MM.1S (cell line): ENCODE measurements around the gene DGKG.

Experiments used
- DNase-seq: peaks from one replicate; pipeline ENCODE4 v3.0.0-alpha.2; 2015
- H2AFZ ChIP-seq: fragments of 300-600 bp; sonication (generic); 2 replicates; pipeline ENCODE4 v1.6.0; 2016; ENCODE audit warnings: antibody characterized with exemption, low read length
- H3F3A ChIP-seq: fragments of 300-600 bp; sonication (generic); 2 replicates; pipeline ENCODE4 v1.6.1; 2016; ENCODE audit warnings: mild to moderate bottlenecking, antibody characterized with exemption, low read length, moderate library complexity, mixed read lengths; ENCODE audit not compliant: insufficient read depth
- H3K27ac ChIP-seq: fragments of 300-600 bp; sonication (generic); 2 replicates; pipeline ENCODE4 v1.5.1; 2016; ENCODE audit warnings: mild to moderate bottlenecking, low read length
- H3K27me3 ChIP-seq: fragments of 300-600 bp; sonication (generic); replicated peaks from 2 replicates; pipeline ENCODE4 v1.6.0; 2016; ENCODE audit warnings: low read length; ENCODE audit not compliant: insufficient read depth
- H3K36me3 ChIP-seq: fragments of 300-600 bp; sonication (generic); replicated peaks from 2 replicates; pipeline ENCODE4 v1.6.1; 2016; ENCODE audit warnings: mild to moderate bottlenecking, low read length, mixed read lengths; ENCODE audit not compliant: insufficient read depth
- H3K4me1 ChIP-seq: fragments of 300-600 bp; sonication (generic); 2 replicates; pipeline ENCODE4 v1.6.1; 2016; ENCODE audit warnings: low read length, mixed read lengths
- H3K4me2 ChIP-seq: fragments of 300-600 bp; sonication (generic); 2 replicates; pipeline ENCODE4 v1.6.0; 2016; ENCODE audit warnings: low read depth, low read length
- H3K4me3 ChIP-seq: fragments of 300-600 bp; sonication (generic); 2 replicates; pipeline ENCODE4 v1.5.1; 2016; ENCODE audit warnings: low read length, mixed read lengths
- H3K79me2 ChIP-seq: fragments of 300-600 bp; sonication (generic); 2 replicates; pipeline ENCODE4 v1.6.1; 2016; ENCODE audit warnings: mixed run types, low read length, mixed read lengths
- H3K9ac ChIP-seq: fragments of 300-600 bp; sonication (generic); 2 replicates; pipeline ENCODE4 v1.6.1; 2016; ENCODE audit warnings: low read length, mixed read lengths
- H3K9me2 ChIP-seq: fragments of 300-600 bp; sonication (generic); replicated peaks from 2 replicates; pipeline ENCODE4 v1.6.1; 2016; ENCODE audit warnings: mild to moderate bottlenecking, low read length, mixed read lengths; ENCODE audit not compliant: insufficient read depth
- H3K9me3 ChIP-seq: fragments of 300-600 bp; sonication (generic); replicated peaks from 2 replicates; pipeline ENCODE4 v1.6.1; 2016; ENCODE audit warnings: mild to moderate bottlenecking, low read length, mixed read lengths; ENCODE audit not compliant: insufficient read depth
- H4K20me1 ChIP-seq: fragments of 300-600 bp; sonication (generic); 2 replicates; pipeline ENCODE4 v1.6.1; 2016; ENCODE audit warnings: mild to moderate bottlenecking, low read length, moderate library complexity, mixed read lengths; ENCODE audit not compliant: insufficient read depth
- EZH2 ChIP-seq: fragments of 300-600 bp; sonication (generic); optimal IDR thresholded peaks from 2 replicates; pipeline ENCODE3; 2017; ENCODE audit warnings: low read depth, mild to moderate bottlenecking, antibody characterized with exemption, low read length, mixed read lengths
- EZH2phosphoT487 ChIP-seq: fragments of 300-600 bp; sonication (generic); IDR thresholded peaks from 2 replicates; pipeline ENCODE4 v1.6.1; 2018; ENCODE audit warnings: antibody characterized with exemption, low read length
- TF ChIP-seq, protein P1 (sequence below): fragments of 300-600 bp; sonication (generic); IDR thresholded peaks from 2 replicates; pipeline ENCODE4 v1.5.1; 2016; ENCODE audit warnings: antibody characterized with exemption, low read length, mixed read lengths

The DGKG gene

DNA sequence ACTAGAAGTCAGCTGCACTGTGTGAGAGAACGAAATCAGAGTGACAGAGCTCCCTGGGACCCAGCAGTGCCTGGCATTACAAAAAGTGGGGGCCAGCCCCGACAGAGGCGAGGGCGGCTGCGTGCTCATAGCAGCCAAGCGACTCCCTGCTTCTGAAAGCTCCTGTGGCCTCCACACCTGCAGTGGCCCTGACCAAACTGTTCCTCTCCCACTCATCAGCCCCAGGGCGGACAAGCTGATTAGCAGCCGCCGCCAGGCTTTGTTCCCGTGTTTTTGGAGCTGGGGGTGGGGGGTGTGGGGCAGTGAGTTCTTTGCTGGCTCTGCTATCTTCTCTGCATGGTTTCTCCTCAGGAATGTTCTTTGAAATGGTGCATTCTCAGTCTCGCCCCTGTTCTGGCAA, 58.1 kb downstream of the DGKG start:
- no peak overlapping the region for H3K4me2 ChIP-seq
- no peak for TF ChIP-seq EZH2phosphoT487
- TF ChIP-seq, protein P1, sequence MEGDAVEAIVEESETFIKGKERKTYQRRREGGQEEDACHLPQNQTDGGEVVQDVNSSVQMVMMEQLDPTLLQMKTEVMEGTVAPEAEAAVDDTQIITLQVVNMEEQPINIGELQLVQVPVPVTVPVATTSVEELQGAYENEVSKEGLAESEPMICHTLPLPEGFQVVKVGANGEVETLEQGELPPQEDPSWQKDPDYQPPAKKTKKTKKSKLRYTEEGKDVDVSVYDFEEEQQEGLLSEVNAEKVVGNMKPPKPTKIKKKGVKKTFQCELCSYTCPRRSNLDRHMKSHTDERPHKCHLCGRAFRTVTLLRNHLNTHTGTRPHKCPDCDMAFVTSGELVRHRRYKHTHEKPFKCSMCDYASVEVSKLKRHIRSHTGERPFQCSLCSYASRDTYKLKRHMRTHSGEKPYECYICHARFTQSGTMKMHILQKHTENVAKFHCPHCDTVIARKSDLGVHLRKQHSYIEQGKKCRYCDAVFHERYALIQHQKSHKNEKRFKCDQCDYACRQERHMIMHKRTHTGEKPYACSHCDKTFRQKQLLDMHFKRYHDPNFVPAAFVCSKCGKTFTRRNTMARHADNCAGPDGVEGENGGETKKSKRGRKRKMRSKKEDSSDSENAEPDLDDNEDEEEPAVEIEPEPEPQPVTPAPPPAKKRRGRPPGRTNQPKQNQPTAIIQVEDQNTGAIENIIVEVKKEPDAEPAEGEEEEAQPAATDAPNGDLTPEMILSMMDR: no peak
- TF ChIP-seq EZH2: no peak
- no peaks in the 10 kb centered on the region for H3F3A ChIP-seq

DNA sequence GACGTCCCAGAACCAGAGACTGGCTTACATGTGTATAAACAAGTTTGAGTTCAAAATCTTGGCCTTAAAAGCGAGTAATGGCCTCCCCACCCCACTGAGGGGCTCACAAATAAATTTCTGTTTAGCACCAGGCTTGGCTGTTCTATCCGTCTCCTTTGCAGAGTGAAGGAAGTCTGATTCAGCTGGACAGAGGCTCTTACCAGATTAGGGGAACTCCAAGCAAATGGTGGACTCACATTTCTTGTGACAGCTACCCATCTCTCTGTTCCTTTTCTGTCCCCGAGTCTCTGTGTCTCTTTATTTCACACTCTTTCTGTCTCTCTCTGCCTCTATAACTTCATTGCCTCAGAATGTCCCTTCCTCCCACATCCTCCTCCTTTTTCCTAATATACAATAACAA, 62.7 kb downstream of the DGKG start:
- no peaks in the 10 kb centered on the region for H3K9me2 ChIP-seq
- H3K4me2 ChIP-seq: no peak overlapping the region
- no peak overlapping the region for H2AFZ ChIP-seq
- H4K20me1 ChIP-seq: no peaks in the 10 kb centered on the region
- H3K27me3 ChIP-seq: no peaks in the 10 kb centered on the region
- H3K36me3 ChIP-seq: no peaks in the 10 kb centered on the region
- H3K79me2 ChIP-seq: no peaks in the 10 kb centered on the region
- H3K4me1 ChIP-seq: no peaks in the 10 kb centered on the region
- H3K27ac ChIP-seq: no peak overlapping the region
- TF ChIP-seq EZH2phosphoT487 (no peak), EZH2 (no peak)
- TF ChIP-seq, protein P1: no peak
- H3K9ac ChIP-seq: no peak overlapping the region
- no peaks in the 10 kb centered on the region for H3F3A ChIP-seq
- DNase-seq: no peak
- no peaks in the 10 kb centered on the region for H3K9me3 ChIP-seq
- no peak overlapping the region for H3K4me3 ChIP-seq

More for the DNA sequence above, 58.1 kb downstream of the DGKG start:
- H3K27me3 ChIP-seq: no peaks in the 10 kb centered on the region
- DNase-seq: no peak
- H3K9ac ChIP-seq: no peak overlapping the region
- H3K27ac ChIP-seq: no peak overlapping the region
- H3K4me3 ChIP-seq: no peak overlapping the region
- H3K9me3 ChIP-seq: no peaks in the 10 kb centered on the region
- H4K20me1 ChIP-seq: no peaks in the 10 kb centered on the region
- no peaks in the 10 kb centered on the region for H3K36me3 ChIP-seq
- H3K79me2 ChIP-seq: no peaks in the 10 kb centered on the region
- H2AFZ ChIP-seq: no peak overlapping the region
- no peaks in the 10 kb centered on the region for H3K9me2 ChIP-seq
- no peaks in the 10 kb centered on the region for H3K4me1 ChIP-seq

DNA sequence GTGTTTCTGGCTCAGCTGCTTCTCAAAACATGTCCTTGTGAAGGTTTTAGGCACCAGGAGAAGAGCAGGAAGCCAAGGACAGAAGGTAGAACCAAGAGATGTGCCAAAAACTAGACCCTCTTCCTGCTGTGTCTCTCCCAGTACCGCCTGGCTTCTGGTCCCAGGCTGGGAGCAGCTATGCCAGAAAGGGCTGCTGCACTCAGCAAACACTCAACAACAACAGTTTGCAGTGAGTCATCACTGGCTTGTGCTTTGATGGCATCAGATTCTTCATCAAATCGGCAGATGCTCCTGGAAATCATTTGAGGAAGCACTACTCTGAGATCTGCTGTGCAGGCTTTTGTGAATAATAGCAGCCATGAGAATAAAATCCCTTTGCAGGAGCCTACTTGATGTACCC, 63.2 kb downstream of the DGKG start:
- H3K9me3 ChIP-seq: no peaks in the 10 kb centered on the region
- no peaks in the 10 kb centered on the region for H3K4me1 ChIP-seq
- H2AFZ ChIP-seq: no peak overlapping the region
- H3K27ac ChIP-seq: no peak overlapping the region
- H3K36me3 ChIP-seq: no peaks in the 10 kb centered on the region
- H3K4me2 ChIP-seq: no peak overlapping the region
- H3K27me3 ChIP-seq: no peaks in the 10 kb centered on the region
- no peaks in the 10 kb centered on the region for H3K9me2 ChIP-seq
- no peak for TF ChIP-seq EZH2phosphoT487
- TF ChIP-seq, protein P1: no peak
- TF ChIP-seq EZH2: no peak
- no peaks in the 10 kb centered on the region for H3K79me2 ChIP-seq
- DNase-seq: no peak
- no peak overlapping the region for H3K4me3 ChIP-seq
- H3F3A ChIP-seq: no peaks in the 10 kb centered on the region
- H4K20me1 ChIP-seq: no peaks in the 10 kb centered on the region
- no peak overlapping the region for H3K9ac ChIP-seq
